Effector memory CD4-positive, alpha-beta T cell (primary cell): ENCODE measurements around the gene OR2Z1.
A peak's percentile ranks its signal among the peaks of the same experiment; 100 is the strongest.
"Not testable (repeated sequence)": the region's sequence is repeated elsewhere in the genome, so short reads cannot be mapped to it uniquely, and the experiment has no call there.

Source experiments
- DNase-seq, 3 donors: peaks; one replicate each; pipeline ENCODE4 v3.0.0-alpha.2; 2020
- H3K27ac ChIP-seq: 2 replicates; pipeline ENCODE4 v1.7.0; 2013; ENCODE audit warnings: mild to moderate bottlenecking, low read length, moderate library complexity; ENCODE audit not compliant: insufficient read depth, poor library complexity, severe bottlenecking
- H3K27me3 ChIP-seq: replicated peaks from 2 replicates; pipeline ENCODE4 v1.7.0; 2013; ENCODE audit warnings: mild to moderate bottlenecking, low read length; ENCODE audit not compliant: insufficient read depth, control insufficient read depth, poor library complexity, severe bottlenecking
- H3K36me3 ChIP-seq: 2 replicates; pipeline ENCODE4 v1.7.0; 2013; ENCODE audit warnings: mild to moderate bottlenecking, low read length, moderate library complexity; ENCODE audit not compliant: control insufficient read depth, insufficient read depth
- H3K4me1 ChIP-seq: 2 replicates; pipeline ENCODE4 v1.7.0; 2013; ENCODE audit warnings: low read length, mild to moderate bottlenecking; ENCODE audit not compliant: control insufficient read depth, insufficient read depth, poor library complexity, severe bottlenecking
- H3K4me3 ChIP-seq: 2 replicates; pipeline ENCODE4 v1.7.0; 2013; ENCODE audit warnings: low read length, low read depth, mild to moderate bottlenecking; ENCODE audit not compliant: insufficient read depth, poor library complexity, severe bottlenecking
- H3K9me3 ChIP-seq: 2 replicates; pipeline ENCODE4 v1.7.0; 2013; ENCODE audit warnings: mild to moderate bottlenecking, low read length, moderate library complexity; ENCODE audit not compliant: control insufficient read depth

Gene OR2Z1

GRCh38 chr19:8700956-8701355 is 20.5 kb upstream of the OR2Z1 start:
- H3K27me3 ChIP-seq: no peaks in the 10 kb centered on the region
- peaks cover 32% of the 10 kb centered on the region for H3K4me1 ChIP-seq
- DNase-seq: no peak
- no peak overlapping the region for H3K4me3 ChIP-seq
- H3K27ac ChIP-seq: no peak overlapping the region
- no peaks in the 10 kb centered on the region for H3K9me3 ChIP-seq
- no peaks in the 10 kb centered on the region for H3K36me3 ChIP-seq

GRCh38 chr19:8702350-8702749 is 19.1 kb upstream of the OR2Z1 start:
- no peaks in the 10 kb centered on the region for H3K9me3 ChIP-seq
- no peaks in the 10 kb centered on the region for H3K27me3 ChIP-seq
- H3K4me3 ChIP-seq: peak overlapping the region; percentile 27
- no peaks in the 10 kb centered on the region for H3K36me3 ChIP-seq
- no peak overlapping the region for H3K27ac ChIP-seq
- peak in 2 of 3 donors; percentile 8 to 17 for DNase-seq
- peaks cover 33% of the 10 kb centered on the region for H3K4me1 ChIP-seq

GRCh38 chr19:8703223-8703622 is 18.2 kb upstream of the OR2Z1 start:
- Histone ChIP-seq H3K36me3 (no peaks in the 10 kb centered on the region), H3K27ac (no peak overlapping the region), H3K9me3 (no peaks in the 10 kb centered on the region), H3K4me1 (peaks cover 33% of the 10 kb centered on the region), H3K4me3 (no peak overlapping the region), H3K27me3 (no peaks in the 10 kb centered on the region)
- no peak for DNase-seq

GRCh38 chr19:8705304-8705703 is 16.1 kb upstream of the OR2Z1 start:
- not testable (repeated sequence) for H3K9me3 ChIP-seq, H3K36me3 ChIP-seq, H3K4me3 ChIP-seq, H3K27ac ChIP-seq, H3K27me3 ChIP-seq, DNase-seq
- peaks cover 30% of the 10 kb centered on the region for H3K4me1 ChIP-seq

DNA sequence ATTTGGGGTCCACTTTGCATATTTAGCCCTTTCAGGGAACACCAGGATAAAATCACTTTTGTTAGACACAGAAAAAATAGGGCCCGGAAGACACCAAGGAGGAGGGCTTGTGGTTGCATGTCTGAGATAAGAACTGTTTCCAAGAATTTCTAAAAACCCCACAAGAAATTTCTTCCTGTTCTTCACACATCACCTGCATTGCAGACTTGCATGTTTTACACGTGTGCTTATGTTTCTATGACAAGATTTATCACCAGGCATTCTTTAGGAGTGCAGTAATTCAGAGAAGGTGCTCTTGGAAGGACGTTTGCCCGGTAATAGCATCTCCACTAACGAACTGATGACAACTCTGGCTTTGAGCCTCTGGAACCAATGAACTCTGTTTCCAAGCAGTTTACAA is 15.7 kb upstream of the OR2Z1 start:
- Histone ChIP-seq H3K4me3 (no peak overlapping the region), H3K27me3 (no peaks in the 10 kb centered on the region), H3K36me3 (no peaks in the 10 kb centered on the region), H3K27ac (no peak overlapping the region), H3K9me3 (no peaks in the 10 kb centered on the region), H3K4me1 (peaks cover 30% of the 10 kb centered on the region)
- DNase-seq: no peak

DNA sequence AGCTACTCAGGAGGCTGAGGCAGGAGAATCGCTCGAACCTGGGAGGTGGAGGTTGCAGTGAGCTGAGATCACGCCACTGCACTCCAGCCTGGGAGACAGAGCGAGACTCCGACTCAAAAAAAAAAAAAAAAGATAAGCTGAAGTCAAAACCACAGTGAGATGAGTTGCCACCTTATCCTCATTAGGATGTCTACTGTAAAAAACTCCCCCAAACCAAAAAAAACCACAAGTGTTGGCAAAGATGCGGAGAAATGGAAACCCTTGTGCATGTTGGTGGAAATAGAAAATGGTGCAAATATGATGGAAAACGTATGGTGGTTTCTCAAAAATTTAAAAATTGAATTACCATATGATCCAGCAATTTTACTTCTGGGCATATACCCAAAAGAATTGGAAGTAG is 11.1 kb upstream of the OR2Z1 start:
- H3K4me1 ChIP-seq, DNase-seq, H3K27me3 ChIP-seq, H3K9me3 ChIP-seq, H3K27ac ChIP-seq, H3K36me3 ChIP-seq, H3K4me3 ChIP-seq: not testable (repeated sequence)

DNA sequence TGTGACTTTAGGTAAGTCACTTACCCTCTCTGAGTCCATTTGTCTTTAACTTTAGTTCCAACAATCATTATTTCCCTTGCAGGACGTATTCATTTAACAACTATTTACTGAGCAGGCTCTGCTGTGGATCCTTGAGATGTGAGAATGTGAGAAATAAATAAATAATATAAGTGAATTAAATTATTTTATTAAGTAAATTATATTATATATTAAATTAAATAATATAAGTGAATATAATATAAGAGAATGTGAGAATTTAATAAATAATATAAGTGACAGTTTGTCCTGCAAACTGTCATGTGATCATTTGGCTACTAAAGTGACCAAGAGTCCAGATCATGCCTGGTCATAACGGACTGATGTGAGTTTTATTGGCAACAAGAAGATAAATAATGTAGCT is 598 bp downstream of the OR2Z1 start:
- DNase-seq: no peak
- Histone ChIP-seq H3K9me3 (no peaks in the 10 kb centered on the region), H3K27me3 (no peaks in the 10 kb centered on the region), H3K36me3 (no peaks in the 10 kb centered on the region), H3K27ac (no peak overlapping the region), H3K4me1 (no peaks in the 10 kb centered on the region), H3K4me3 (no peak overlapping the region)

DNA sequence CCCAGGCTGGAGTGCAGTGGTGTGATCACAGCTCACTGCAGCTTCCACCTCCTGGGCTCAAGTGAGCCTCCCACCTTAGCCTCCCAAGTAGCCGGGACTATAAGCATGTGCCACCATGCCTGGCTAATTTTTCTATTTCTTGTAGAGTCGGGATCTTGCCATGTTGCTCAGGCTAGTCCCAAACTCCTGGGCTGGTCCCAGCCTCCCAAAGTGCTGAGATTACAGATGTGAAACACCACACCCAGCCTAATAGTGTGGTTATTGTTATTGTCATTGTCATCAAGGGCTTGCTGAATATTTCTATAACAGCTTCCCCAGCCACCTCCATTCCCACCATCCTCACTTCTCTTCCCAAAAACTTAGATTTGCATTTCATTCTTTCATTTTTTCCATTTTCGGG is 2.8 kb downstream of the OR2Z1 start:
- no peak overlapping the region for H3K27ac ChIP-seq
- H3K4me1 ChIP-seq: no peaks in the 10 kb centered on the region
- no peak for DNase-seq
- no peaks in the 10 kb centered on the region for H3K9me3 ChIP-seq
- H3K27me3 ChIP-seq: no peaks in the 10 kb centered on the region
- H3K36me3 ChIP-seq: no peaks in the 10 kb centered on the region
- no peak overlapping the region for H3K4me3 ChIP-seq

DNA sequence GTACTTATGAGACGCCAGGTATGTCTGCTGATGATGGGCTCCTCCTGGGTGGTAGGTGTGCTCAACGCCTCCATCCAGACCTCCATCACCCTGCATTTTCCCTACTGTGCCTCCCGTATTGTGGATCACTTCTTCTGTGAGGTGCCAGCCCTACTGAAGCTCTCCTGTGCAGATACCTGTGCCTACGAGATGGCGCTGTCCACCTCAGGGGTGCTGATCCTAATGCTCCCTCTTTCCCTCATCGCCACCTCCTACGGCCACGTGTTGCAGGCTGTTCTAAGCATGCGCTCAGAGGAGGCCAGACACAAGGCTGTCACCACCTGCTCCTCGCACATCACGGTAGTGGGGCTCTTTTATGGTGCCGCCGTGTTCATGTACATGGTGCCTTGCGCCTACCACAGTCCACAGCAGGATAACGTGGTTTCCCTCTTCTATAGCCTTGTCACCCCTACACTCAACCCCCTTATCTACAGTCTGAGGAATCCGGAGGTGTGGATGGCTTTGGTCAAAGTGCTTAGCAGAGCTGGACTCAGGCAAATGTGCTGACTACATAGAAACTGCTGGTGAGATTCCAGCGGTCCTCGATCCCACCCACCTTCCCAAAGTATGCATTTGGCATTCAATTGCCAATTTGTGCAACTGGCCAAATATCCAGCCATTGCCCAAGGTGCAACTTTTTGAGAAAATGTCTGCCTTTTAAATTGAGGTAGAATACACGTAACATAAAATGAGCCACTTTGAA is 10.2 kb downstream of the OR2Z1 start:
- H3K4me1 ChIP-seq: no peaks in the 10 kb centered on the region
- no peaks in the 10 kb centered on the region for H3K9me3 ChIP-seq
- H3K36me3 ChIP-seq: no peaks in the 10 kb centered on the region
- DNase-seq: no peak
- H3K4me3 ChIP-seq: no peak overlapping the region
- H3K27me3 ChIP-seq: no peaks in the 10 kb centered on the region
- no peak overlapping the region for H3K27ac ChIP-seq

DNA sequence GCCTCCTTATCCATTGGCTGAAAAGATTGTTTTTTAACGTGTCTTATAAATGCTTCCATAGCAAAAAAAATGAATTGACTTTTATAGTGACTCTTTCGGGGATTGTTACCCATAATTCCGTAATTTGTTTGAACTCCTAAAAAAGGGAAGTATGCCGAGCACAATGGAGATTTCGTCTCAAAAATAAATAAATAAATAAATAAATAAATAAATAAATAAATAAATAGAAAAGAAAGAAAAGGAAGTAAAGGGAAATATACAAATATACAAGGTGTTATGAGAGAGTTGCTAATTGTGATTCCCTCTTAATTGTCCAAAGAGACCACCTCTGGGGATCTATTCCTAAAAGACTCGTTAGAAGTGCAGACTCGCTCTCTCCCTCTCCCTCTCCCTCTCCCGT is 16.9 kb downstream of the OR2Z1 start:
- Histone ChIP-seq H3K36me3 (no peaks in the 10 kb centered on the region), H3K27ac (no peak overlapping the region), H3K4me3 (no peak overlapping the region), H3K9me3 (no peaks in the 10 kb centered on the region), H3K27me3 (no peaks in the 10 kb centered on the region), H3K4me1 (no peaks in the 10 kb centered on the region)
- no peak for DNase-seq
